ENCODE results near the gene VPS54.
A peak's percentile ranks its signal among the peaks of the same experiment; 100 is the strongest.
"Not testable (repeated sequence)": the region's sequence is repeated elsewhere in the genome, so short reads cannot be mapped to it uniquely, and the experiment has no call there.

Gene VPS54

DNA sequence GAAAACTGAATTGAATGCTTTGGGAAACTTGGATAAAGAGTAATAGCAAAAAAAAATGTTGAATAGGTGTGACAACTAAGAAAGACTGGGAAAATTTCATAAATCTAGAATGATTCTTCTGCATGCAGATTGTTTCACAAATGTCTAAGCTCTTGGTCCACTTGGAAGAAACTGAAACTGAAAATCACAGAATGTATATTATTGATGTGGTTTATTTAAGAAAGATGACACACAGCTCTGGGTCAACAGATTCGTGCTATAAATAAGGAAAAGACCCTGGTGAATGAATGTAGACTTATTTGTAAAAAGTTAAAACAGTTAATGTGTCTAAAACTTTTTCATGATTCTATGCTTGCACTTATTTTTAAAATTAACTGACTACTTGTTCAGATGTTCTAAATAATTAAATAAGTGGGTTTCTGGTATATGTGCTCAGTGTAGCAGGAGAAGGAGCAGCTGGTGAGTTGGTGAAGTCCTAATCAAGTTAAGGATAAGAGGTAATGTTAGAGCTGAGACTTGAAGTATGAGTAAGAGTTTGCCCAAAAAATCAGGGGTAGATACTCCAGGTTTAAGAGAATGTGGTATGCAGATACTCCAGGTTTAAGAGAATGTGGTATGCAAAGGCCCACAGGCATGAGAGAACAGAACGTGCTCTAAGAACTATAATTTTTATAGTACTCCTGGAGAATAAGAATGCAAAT is 153.1 kb downstream of the VPS54 start:
- no peak for FAIRE-seq

DNA sequence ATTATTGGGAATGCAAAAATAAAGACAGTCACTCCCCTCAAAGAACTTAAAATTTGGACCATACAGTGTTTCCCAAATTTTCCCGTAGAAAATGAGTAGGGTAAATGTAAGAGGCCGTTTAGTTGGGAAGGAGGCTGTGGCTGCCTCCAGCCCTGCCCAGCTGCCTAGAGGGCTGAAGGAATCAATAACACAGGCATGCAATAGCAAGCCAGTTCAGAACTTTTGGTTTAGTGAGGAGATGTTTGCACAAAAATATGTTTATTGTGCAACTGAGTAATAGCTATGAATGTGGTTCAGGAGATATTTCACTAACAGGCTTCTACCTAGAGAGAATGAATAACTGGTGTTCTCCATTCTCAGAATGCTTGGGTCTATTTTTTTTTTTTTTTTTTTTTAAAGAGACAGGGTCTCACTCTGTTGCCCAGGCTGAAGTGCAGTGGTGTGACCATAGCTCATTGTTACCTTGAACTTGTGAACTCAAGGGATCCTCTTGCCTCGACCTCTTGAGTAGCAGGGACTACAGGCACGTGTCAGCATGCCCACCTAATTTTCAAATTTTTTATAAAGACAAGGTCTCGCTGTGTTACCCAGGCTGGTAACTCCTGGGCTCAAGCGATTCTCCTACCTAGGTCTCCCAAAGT is 153.9 kb downstream of the VPS54 start:
- FAIRE-seq: no peak

DNA sequence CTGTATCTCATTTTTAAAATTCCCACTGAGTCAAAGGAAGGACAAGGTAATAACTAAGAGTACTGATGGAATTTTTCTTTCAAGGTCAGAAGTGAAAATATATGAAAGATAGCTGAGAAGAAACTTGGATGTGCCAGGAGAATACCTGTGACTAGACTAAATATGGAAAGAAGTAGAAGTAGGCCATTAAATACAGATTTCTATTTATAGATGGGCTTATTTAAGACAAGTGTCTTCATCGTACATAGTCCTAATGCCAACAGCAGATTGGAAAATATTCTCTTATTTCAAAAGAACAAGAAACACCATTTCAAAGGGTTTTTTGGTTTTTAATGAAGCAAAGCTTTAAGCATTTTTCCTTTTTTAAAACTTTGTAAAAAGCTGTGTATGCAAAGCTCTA is 155.5 kb downstream of the VPS54 start:
- FAIRE-seq: no peak

DNA sequence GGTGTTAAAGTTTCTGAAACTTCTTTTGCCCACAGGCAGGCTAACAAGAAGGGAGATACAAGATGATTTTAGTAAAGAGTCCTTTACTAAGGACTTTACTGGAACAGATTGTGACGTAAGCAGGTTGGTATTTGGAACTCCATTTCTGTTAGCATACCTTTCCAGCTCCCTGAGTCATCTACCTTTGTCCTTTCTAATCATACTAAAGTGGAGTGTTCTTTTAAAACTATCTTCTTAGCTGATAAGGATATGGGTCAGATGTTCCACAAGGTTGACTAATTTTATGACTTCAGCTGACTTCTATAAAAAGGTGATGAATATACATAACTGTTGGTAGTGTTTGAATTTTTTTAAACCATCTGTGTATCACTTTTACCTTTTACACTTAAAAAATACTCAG is 156.4 kb downstream of the VPS54 start:
- no peak for FAIRE-seq

DNA sequence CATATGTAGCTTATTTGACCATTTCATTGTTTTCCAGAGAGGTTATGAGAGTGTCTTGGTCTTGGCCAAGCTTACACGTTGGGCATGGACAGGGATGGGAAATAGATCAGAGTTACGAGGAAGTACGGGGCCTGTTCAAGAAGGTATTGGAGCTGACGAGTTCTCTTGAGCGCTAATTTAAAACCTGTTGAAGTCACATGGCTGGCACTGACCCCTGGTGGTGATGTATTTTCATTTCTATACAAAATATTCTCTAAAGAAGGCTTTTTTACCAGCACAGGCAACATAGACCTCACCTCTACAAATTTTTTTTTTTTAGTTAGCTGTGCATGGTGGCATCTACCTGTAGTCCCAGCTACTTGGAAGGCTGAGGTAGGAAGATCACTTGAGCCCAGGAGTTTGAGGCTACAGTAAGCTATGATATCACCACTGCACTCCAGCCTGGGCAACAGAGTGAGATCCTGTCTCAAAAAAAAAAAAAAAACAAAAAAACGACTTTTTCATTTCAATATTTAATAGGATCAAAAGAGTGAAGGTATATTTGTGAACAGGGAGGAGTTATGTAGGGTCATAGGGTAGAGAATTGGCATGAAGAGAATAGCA is 157.9 kb downstream of the VPS54 start:
- peak; percentile 52 for FAIRE-seq

DNA sequence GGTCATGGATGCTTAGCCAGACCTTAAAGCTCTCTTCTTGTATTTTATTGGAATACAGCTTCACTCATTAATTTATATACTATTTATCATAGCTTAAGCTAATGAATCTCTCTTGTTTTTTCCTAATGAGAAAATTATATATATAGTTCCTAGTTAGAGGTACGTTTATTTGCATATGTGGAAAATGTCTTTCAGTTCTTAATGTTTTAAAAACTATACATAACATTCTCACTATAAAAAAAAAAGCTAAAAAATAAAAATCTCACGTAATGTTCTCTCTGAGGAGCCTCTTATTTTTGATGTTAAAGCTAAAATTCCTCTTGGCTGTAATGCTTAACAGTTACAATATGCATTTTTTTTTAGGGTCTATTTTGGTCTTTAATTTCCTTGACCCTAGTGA is 160.9 kb downstream of the VPS54 start:
- peak; percentile 16 for FAIRE-seq

DNA sequence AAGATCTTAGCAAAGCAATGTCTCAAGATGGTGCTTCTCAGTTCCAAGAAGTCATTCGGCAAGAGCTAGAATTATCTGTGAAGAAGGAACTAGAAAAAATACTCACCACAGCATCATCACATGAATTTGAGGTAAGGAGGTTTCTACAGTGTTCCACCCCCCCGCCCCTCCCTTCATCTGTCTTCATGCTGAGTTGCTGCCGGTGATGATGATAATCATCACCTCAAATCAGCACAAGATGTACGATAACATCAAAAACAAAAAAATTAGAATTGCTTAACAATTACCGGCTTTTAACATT is 163.0 kb downstream of the VPS54 start:
- no peak for FAIRE-seq

DNA sequence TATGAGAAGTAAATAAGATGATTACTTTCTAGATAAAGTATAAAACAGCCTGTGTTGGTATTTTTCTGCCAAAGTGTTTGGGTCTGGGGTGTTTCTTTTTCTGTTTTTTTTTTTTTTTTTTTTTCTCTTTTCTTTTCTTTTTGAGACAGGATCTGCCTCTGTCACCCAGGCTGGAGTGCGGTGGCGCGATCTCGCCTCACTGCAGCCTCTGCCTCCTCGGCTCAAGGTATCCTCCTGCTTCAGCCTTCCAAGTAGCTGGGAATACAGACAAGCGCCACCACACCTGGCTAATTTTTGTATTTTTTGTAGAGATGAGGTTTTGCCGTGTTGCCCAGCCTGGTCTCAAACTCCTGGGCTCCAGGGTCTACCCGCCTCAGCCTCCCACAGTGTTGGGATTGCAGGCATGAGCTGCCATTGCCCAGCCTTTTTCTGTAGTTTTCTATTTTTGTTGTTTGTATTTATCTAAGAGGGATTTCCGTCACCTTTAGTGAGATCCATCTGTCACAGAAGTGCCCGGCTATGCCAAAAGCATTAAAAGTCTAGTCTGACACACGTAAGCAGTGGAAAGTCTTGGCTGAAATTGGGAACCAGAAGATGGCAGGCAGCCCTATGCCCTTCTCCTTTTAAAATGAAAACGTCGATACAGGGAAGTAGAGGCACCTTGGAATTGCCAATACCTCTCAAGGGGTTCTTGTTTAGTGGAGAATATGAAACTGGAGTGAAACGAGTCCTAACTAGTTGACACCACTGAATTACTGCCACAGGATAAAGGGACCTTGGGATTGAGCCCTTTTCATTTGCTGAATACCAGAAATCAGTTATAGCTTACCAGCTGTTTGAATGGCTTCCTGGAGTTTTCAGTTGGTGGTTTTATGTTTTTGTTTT is 163.6 kb downstream of the VPS54 start:
- no peak for FAIRE-seq

DNA sequence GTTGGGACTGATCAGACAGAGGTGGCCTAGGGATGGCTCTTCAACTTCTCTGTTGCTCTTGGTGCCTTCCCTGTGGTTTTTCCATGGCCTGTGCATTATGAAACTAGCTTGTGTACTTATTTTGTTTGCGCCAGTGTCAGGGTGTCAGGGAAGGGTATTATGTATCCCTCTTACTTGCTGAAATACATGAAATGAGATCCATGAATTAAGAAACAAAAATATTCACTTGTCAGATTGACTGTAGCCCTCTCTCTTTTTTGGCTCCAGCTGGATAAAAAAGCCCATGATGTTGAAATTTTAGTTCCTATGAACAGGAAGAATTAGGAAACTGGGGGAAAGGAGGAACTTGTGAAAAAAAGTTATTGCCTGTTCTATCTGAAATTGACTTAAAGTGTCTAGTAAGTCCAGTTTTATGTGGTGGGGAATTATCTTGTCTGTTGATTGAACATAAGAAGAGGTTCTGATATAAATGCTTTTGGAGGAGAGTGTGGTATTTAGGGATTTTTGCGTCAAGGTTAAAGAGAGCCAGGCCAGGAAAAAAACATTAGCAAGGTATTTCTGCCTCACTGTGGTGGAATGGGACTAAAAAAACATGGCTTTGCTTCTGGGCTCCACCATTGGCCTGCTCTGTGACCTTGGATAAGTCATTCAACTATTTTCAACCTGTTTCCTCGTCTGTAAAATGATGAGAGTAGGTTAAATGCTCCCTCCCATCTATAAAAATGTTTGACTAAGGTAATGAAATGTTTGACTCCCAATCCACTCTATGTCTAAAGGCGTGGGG is 165.5 kb downstream of the VPS54 start:
- FAIRE-seq: no peak

DNA sequence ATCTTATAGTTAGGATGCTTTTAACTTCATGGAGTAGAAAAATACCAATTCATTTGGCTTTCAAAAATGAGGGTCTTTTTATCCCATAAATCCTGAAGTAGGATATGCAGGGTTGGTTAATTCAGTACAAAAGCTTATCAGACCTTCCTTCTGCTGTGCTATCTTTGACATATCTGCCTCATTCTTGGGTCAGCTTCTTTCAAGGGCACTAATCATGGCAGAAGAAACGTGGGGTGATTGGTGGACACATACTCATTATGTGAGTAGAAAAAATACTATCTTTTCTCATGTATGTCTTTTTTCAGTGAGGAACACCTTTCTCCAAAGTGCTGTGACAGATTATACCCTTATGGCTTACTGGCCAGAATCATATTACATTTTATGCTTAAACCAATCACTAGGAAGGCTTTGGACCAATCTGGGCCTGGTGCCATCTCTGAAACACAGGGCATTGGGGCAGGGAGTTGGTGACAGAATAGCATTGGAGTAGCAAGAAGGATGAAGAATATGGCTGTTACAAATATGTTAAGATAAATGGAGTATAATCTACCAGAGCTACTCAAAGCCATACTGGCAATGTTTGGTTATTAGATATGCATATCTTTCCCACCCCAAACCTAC is 167.4 kb downstream of the VPS54 start:
- FAIRE-seq: no peak

DNA sequence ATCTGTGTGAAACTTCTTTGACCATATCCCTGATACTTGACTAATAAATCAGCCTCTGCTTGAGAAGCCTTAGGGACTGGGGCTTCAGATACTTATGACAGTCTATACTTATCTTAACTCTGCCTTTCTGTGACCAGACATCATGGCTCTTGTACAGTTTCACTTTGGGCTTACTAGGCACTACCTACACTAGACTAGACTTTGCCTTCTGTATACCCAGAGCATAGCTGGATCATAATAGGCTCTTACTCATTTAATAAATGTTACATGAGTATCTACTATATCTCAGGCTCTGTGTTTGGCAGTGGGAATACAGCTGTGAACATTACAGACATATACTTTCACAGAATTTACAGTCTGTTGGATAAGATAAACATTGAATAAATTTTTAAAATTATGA is 168.6 kb downstream of the VPS54 start:
- FAIRE-seq: no peak

DNA sequence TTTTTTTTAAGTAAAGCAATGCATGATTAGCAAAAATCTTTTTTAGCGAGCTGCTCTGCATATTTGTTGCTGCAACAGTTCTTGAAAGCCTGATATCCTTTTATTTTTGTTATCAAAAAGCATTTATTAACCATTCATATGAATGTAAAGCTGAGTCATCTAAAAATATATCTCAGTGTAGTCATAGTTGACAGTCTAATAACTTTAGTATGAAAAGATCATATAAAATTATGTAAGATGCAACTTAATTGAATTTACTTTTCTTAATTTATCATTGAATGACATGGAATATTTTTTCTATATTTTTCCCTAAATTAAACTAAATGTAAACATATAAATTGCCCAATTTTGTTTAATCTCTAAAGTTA is 169.0 kb downstream of the VPS54 start:
- FAIRE-seq: no peak

DNA sequence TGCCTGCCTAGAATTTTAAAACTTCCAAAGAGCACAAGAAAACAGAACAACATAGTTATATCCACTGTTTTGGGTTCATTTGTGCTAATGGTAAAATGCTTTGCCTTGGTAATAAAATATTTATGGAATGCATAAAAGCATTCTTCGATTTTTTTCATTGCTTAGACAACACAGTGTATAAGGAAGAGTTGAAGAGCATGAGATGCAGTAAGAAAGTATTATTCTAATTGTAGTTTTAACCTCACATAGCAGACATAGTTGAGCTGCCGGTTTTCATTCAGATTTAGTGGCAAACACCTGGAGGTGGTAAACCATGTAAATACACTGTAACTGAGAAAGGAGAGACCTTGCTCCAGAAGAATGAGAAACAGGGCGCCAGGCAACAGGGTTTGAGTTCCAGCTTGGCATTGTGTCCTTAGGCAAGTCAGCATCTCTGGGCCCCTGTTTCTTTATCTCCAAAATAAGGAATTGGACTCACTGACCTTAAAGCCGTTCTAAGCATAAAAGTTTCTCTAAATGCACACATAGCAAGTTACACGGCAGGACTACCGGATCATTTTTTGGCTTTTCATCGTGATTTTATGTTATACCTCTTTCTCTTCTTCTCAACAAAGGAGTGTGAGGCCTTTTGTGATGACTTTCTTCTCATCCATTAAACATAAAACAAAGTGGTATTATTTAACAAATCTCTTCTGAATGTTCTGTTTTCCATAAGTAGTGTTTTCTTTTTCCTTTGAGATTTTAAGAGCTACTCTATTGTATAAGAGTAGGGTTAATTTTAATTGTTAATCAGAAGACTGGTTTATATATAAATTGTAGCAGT is 169.6 kb downstream of the VPS54 start:
- no peak for FAIRE-seq

DNA sequence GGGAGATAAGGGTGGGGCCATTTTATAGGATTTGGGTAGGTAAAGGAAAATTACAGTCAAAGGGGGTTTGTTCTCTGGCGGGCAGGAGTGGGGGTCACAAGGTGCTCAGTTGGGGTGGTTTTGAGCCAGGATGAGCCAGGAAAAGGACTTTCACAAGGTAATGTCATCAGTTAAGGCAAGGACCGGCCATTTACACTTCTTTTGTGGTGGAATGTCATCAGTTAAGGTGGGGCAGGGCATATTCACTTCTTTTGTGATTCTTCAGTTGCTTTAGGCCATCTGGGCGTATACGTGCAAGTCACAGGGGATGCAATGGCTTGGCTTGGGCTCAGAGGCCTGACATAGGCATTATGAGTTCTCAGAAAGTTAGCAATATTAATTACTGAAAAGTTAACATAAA is 171.7 kb downstream of the VPS54 start:
- not testable (repeated sequence) for FAIRE-seq

DNA sequence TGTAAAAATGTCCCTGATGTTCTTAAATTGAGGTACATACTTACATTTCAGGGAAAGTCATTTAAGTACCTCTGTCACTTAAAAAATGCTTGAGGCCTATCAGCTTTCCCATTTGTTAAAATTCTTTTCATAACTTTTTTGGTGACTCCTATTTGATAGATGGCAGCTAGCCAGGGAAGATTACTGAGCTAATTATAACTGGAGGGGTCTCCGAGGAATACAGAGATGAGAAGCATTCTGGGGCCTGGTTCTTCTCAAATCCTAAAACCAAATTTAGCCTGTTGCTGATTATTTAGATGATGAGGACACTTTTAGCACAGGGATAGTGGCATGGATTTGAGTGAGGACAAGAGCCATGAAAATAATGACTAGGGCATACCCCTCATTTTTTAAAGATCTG is 172.7 kb downstream of the VPS54 start:
- no peak for FAIRE-seq

DNA sequence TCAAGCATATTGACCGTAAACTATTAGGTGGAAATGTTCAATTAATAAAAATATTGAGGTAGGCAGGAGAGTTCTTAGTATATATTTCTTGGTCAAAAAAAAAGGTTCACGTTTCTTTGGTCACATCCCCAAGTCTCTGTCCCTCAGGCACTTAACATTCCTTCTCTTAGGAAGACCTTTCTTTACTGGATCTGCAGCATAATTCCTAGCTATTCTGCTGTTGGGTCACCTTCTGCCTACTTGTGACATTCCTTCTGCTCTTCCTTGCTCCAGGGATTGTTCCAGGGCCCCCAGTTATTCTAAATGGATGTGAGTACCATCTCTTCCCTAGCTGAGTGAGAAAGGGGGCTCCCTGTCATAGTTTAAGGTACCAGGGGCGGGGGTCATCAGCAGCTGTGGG is 173.4 kb downstream of the VPS54 start:
- FAIRE-seq: no peak

DNA sequence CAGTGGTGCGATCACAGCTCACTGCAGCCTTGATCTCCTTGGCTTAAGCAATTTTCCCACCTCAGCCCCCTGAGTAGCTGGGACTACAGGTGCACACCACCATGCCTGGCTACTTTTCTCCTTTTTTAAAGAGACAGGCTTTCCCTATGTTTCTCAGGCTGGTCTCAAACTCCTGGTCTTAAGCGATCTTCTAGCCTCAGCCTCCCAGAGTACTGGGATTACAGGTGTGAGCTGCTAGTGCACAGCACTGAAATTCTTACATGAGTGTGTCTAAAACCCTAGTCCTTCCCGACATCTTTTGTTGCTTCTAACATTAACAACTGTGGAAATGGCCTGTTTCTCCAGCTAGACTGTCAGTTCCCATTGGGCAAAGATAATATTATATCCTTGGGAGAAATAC is 174.6 kb downstream of the VPS54 start:
- no peak for FAIRE-seq

DNA sequence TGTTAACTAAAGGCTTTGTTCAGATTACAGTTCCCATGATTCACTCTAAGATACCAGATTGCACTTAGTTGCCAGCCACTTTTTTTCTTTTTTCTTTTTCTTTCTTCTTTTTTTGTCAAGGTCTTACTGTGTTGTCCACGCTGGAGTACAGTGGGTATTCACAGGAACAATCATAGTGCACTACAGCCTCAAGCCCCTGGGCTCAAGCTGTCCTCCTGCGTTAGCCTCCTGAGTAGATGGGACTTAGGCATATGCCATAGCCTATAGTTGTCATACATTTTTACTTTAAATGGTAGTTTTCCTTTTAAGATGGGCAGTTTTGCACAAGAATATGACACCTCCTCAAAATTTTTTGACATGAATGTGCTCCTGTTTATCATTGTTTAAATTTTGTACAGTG is 175.4 kb downstream of the VPS54 start:
- no peak for FAIRE-seq

DNA sequence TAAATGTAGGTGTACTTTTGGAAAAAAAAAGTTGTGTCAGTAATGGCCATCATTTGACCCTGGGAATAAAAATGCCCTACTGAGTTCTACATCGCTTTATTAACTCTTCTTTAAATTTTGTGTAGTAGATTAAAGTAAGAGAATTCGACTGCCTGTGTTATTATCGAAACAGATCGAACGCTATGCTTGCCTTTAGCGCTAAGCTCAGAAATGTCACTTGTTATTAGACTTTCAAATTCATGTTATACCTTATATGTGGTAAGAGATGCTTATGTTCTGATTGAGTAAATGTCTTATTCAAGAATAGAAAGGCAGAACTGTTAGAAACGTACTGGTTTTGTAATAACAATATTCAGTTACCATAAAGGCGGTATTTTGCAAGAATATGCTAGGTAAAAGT is 176.1 kb downstream of the VPS54 start:
- no peak for FAIRE-seq

DNA sequence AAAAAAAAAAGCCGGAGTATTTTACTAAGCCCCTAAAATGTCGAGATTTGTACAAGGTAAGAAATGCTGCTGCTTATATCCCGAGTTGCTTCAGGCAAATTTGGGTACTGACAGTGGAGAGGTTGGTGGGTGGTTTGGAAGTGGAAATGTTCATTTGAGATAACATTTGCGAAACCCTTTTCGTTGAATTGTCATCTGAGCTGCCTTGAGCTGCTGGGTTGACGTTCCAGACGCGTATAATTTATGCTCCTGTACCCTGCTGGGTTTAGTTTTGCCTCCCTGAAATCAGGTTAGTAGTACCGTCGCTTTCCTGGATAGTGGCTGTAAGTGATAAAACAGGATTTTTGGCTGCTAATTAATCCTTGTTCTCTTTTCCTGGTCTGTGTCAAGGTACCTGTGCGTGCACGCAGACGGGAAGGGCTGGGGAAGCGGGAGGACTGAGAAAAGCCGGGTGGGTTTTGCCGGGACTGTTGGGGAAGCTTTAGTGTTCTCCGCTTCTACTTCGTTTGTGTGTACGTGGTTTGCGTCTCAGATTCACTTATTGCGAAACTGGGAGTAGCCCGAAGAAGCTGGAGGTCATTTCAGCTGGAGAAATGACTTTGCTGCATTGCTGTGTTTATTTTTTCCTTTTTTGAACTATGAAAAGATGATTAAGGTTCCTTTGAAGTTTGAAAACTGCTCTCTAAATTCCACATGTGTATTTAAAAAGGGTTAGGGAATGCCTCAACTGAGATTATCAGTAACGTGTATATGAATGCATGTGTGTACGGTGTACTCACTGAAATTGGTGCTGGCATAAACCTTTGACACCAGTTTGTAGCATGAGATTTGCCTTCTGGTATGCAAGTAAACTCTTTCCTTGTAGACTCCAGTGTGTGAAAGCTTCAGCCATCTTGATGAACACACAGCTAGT is 176.8 kb downstream of the VPS54 start:
- no peak for FAIRE-seq
